Mucosa of rectum (tissue), 2 donors: ENCODE measurements around the gene FANCB.

ENCODE experiments used
- H3K27ac ChIP-seq, 2 donors: one replicate each; pipeline ENCODE4 v1.7.0; 2013; ENCODE audit warnings: inconsistent platforms in 2 of 2, low read depth in 2 of 2, low read length in 2 of 2
- H3K27me3 ChIP-seq, 2 donors: one replicate each; pipeline ENCODE4 v1.7.0; 2013; ENCODE audit warnings: low read length in 2 of 2; ENCODE audit not compliant: control insufficient read depth in 2 of 2, insufficient read depth in 2 of 2
- H3K36me3 ChIP-seq, 2 donors: one replicate each; pipeline ENCODE4 v1.7.0; 2013; ENCODE audit warnings: low read length in 2 of 2; ENCODE audit not compliant: control insufficient read depth in 2 of 2, insufficient read depth in 2 of 2
- H3K4me1 ChIP-seq, 2 donors: one replicate each; pipeline ENCODE4 v1.7.0; 2013; ENCODE audit warnings: low read length in 2 of 2, mild to moderate bottlenecking in 1 of 2; ENCODE audit not compliant: control insufficient read depth in 2 of 2, insufficient read depth in 2 of 2
- H3K4me3 ChIP-seq, 2 donors: one replicate each; pipeline ENCODE4 v1.7.0; 2013; ENCODE audit warnings: low read length in 2 of 2
- H3K9ac ChIP-seq, 2 donors: one replicate each; pipeline ENCODE4 v1.7.0; 2013; ENCODE audit warnings: low read length in 2 of 2, low read depth in 1 of 2, mild to moderate bottlenecking in 1 of 2
- H3K9me3 ChIP-seq, 2 donors: one replicate each; pipeline ENCODE4 v1.7.0; 2013; ENCODE audit warnings: low read length in 2 of 2; ENCODE audit not compliant: control insufficient read depth in 2 of 2
- donor health status: healthy.
- donor health status: Normal muscosa, but diverticular disease.

Gene FANCB

DNA sequence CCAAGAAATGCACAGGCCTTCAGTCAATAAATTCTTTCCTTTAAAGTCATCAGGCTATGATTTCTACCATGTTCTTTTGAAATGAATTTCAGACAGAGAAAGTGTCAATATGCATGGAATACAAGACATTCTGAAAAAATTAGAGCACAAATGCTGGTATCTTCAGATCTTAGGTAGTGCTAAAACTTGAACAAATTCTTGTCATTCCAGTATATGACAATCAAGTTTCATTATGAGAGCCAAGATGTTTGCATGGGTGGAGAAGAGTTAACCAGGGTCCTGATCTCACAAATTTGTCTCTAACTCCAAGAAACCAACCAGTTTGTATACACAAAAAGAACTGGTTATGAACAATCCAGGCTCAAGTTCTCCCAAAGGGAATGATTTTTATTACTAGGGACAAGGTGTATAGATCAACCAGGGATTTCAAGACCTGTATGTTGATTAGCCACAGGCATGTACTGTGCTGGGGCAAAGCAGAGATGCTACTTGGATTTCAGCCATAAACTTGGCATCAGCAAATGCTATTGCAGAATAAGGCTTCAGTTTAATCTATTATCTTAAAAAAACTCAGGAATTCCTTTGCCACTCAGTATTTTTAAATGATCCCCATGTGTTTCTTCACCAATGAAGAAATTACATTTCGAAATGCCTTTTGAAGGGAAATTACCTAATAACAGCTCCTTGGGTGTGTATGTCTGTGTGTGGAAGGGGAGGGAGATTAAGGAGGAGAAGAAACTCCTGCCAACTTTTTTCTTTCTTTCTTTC lies 69.7 kb downstream of the FANCB start:
- H3K27ac ChIP-seq: no peak overlapping the region
- H3K9me3 ChIP-seq: no peaks in the 10 kb centered on the region
- H3K27me3 ChIP-seq: no peaks in the 10 kb centered on the region
- H3K9ac ChIP-seq: no peak overlapping the region
- no peaks in the 10 kb centered on the region for H3K36me3 ChIP-seq
- H3K4me3 ChIP-seq: no peak overlapping the region
- no peaks in the 10 kb centered on the region for H3K4me1 ChIP-seq

DNA sequence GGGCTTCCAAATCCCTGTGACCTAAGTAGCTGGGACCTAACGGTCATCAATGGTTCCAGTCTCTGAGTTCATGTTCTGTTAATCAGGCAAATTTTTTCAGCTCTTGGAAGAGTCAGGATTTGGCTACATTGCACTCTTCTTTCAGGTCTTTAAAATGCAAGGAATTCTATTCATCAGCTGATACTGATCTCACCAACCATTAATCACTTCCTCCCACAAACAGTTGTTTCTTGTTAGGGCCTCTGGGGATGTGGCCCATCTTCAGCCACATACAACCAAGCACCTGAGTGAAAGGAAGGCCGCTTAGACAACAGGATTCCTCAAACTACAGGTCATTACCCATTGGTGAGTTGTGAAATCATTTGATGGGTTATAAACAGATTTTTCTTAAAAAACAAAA lies 71.7 kb downstream of the FANCB start:
- H3K27ac ChIP-seq: no peak overlapping the region

DNA sequence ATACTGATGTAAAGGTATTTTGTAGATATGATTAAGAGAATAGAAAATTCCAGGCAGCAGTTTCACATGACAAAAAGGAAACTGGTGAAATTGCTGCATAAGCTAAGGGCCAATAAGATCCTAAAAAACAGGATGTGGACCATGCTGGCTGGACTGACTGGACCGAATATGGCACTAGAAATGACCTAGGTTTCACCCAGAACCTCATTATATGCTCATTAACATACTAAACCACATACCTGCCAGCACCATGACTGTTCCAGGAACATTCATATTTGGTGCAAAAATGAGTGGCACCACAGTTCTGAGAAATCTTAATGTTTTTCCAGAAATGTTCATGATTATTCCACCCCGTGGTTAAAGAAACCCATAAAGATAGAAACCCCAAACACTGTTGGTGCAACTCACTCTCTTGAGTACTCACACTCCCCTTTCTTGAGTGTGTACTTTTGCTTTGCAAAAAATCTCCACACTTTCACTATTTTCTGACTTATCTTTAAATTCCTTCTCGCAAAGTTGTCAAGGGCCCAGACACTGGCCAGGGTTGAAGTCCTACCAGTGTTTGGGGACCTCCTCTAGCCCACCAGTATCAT lies 74.0 kb downstream of the FANCB start:
- H3K27me3 ChIP-seq: no peaks in the 10 kb centered on the region
- no peak overlapping the region for H3K27ac ChIP-seq
- H3K4me3 ChIP-seq: no peak overlapping the region
- no peaks in the 10 kb centered on the region for H3K9me3 ChIP-seq
- no peaks in the 10 kb centered on the region for H3K36me3 ChIP-seq
- no peaks in the 10 kb centered on the region for H3K4me1 ChIP-seq
- no peak overlapping the region for H3K9ac ChIP-seq

More for the DNA sequence above, 71.7 kb downstream of the FANCB start:
- Histone ChIP-seq H3K27me3 (no peaks in the 10 kb centered on the region), H3K9me3 (no peaks in the 10 kb centered on the region), H3K36me3 (no peaks in the 10 kb centered on the region), H3K9ac (no peak overlapping the region), H3K4me3 (no peak overlapping the region), H3K4me1 (no peaks in the 10 kb centered on the region)
